Activated CD4-positive, alpha-beta T cell treated with anti-CD3 and anti-CD28 coated beads for 36 hours (primary cell): ENCODE measurements around the gene ECHS1. TPM values are rescaled to one million over a fixed set of nuclear protein-coding genes. Genes with fewer than 3 reads are reported as not detected.

Experiments used
- ATAC-seq: fragments of 200-7000 bp; cut with Tn5 transposase; one replicate; pipeline ENCODE4 v1.10.0; 2021; ENCODE audit warnings: mild to moderate bottlenecking, moderate library complexity
- CTCF ChIA-PET: fragments of 350-600 bp; sonication (Branson Sonifier 250); formaldehyde crosslinking; loops from one replicate; lab custom pipeline; 2021; ENCODE audit warnings: antibody characterized with exemption; lab: Charles Lee
- POLR2A ChIA-PET: fragments of 350-600 bp; sonication (Branson Sonifier 250); formaldehyde crosslinking; loops from one replicate; lab custom pipeline; 2021; ENCODE audit warnings: antibody characterized with exemption, inconsistent platforms; lab: Charles Lee
- DNase-seq: peaks from one replicate; pipeline ENCODE4 v3.0.0-alpha.2; 2020
- H3K27ac Mint-ChIP-seq: one replicate; pipeline ENCODE4 v1.8.0; 2021; ENCODE audit warnings: mixed read lengths
- H3K27me3 Mint-ChIP-seq: one replicate; pipeline ENCODE4 v1.8.0; 2021; ENCODE audit warnings: mixed read lengths
- H3K36me3 Mint-ChIP-seq: one replicate; pipeline ENCODE4 v1.8.0; 2021; ENCODE audit warnings: low read depth, mixed read lengths
- H3K4me1 Mint-ChIP-seq: one replicate; pipeline ENCODE4 v1.8.0; 2021; ENCODE audit warnings: mixed read lengths
- H3K4me3 Mint-ChIP-seq: one replicate; pipeline ENCODE4 v1.8.0; 2021; ENCODE audit warnings: mild to moderate bottlenecking, moderate library complexity, mixed read lengths
- H3K9me3 Mint-ChIP-seq: one replicate; pipeline ENCODE4 v1.8.0; 2021; ENCODE audit warnings: low read depth, mixed read lengths
- intact Hi-C, 2 experiments: fragments of 100-400 bp; cut with DNase I in 1 of 2; cut with micrococcal nuclease in 1 of 2; formaldehyde crosslinking; loops; one replicate each; pipeline versions ENCODE4 v1.14.2 to v1.15.1; 2022 to 2024; cut with DNase I, micrococcal nuclease
- total RNA-seq, 2 experiments: library from RNA; stranded (reverse); gene quantifications; one replicate each; pipeline ENCODE4 v1.2.3, GENCODE V29; 2021

Gene ECHS1
- total RNA-seq, 2 experiments from 2014 or later, result 42.0 to 56.7 TPM

DNA sequence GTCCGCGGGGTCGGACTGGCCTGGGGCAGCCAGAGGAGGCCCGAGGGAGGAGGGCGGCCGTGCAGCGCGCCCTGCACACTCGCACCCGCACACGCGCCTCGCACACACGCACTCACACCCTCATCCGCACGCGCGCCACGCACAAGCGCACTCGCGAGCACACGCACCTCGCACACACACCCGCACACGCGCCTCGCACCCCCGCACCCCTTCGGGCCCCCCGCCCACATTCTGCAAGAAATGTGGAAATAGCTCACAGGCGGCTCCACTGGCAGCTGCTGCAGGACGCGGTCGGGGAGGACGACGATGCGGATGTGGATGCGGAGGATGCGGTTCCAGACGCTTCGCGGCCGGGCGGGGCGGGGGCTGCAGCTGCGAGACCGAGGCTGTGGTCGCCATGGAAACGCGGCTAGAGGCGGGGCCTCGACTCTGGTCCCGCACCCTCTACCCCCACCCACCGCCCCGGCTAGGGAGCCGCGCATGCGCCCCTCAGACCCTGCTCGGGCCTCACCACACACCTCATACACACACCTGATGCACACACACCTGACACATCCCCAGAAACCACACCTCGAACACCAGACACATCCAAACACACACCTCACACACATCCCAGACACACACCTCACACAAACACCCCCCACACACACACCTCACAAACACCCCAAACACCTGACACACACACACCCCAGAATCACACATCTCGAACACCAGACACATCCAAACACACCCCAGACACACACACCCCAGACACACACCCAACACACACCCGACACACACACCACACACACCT lies 36.4 kb downstream of the ECHS1 start, which contains the start of gene CALY:
TSS of gene CALY (minus strand) at position 320 of the 793 bp plus-strand sequence. CDS start 7,907 bp downstream, outside the sequence.
- H3K4me1 Mint-ChIP-seq, result peaks cover 5% of the 10 kb centered on the region
- peaks cover 13% of the 10 kb centered on the region for H3K27me3 Mint-ChIP-seq
- ChIA-PET CTCF (no interaction called here), POLR2A (no interaction called here)
- no peaks in the 10 kb centered on the region for H3K36me3 Mint-ChIP-seq
- ATAC-seq (peak; percentile 63), DNase-seq (peak; percentile 84)
- H3K9me3 Mint-ChIP-seq, result no peaks in the 10 kb centered on the region
- intact Hi-C loops, result no loop called here
- peak within 1 kb of the TSS; percentile 32 for H3K4me3 Mint-ChIP-seq
- no peak within 1 kb of the TSS for H3K27ac Mint-ChIP-seq

DNA sequence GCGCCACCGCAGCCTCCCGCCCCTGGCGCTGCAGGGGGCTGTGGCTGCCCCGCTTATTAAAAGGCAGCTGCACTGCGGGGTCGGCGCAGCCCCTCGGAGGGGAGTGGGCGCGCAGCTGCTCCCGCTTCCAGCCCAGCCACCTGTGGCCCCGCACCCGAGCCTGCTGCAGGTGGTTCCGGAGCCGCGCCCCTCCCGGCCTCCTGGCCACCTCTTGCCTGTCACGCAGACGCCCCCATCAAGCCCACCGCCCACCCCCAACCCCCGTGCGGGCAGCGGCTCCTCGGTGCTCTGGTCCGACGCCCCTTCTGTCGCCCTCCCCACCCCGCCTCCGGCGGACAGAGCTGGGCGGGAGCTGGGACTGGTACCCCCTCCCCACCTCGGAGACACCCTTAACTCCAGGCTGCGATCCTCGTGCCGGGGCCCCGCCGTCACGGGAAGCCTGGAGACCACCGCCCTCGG lies 37.0 kb downstream of the ECHS1 start:
- H3K9me3 Mint-ChIP-seq, result no peaks in the 10 kb centered on the region
- peaks cover 5% of the 10 kb centered on the region for H3K4me1 Mint-ChIP-seq
- no peaks in the 10 kb centered on the region for H3K36me3 Mint-ChIP-seq
- intact Hi-C loops, result no loop called here
- no peak overlapping the region for H3K4me3 Mint-ChIP-seq
- ChIA-PET CTCF (no interaction called here), POLR2A (no interaction called here)
- H3K27ac Mint-ChIP-seq, result no peak overlapping the region
- peaks cover 13% of the 10 kb centered on the region for H3K27me3 Mint-ChIP-seq
- DNase-seq (no peak), ATAC-seq (no peak)

DNA sequence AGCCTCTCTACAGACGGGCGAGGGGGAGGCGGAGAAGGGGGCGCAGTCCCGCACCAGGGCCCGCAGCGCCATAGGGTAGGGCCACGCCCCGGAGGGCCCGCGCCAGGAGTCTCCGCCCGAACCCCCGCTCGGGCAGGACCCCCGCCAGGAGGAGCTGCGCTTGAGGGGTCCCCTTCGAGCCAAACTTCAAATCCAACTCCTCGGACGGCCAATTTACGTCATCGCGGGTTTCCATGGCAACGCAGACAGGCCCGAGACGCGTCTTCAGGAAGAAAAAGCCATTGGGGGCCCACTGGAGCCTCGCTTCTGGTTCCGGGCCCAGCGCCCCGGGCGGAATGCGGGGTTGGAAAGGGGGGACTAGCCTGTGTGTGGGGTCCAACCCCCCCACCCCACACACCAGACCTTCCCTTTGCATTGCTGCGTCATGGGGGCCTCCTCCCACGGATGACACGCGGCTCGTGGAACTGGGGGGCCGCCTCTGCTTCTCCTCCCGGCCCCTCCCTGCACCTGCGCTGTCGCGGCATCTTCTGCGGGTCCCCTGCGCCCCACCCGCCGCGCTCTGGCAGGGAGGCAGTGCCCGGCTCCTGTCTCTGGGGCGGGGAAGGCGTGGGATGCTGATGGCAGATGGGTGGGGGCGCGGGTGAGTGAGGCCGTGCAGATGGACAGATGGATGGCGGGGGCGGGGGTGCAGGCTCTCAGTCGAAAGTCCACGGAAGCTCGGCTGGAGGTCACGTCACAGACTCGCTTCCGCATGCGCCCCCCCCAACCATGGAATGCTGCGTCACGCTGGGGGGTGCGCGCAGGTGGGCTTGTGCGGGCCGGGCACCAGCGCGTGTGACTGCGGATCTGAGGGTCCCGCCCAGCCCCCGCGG lies 37.7 kb downstream of the ECHS1 start:
- ATAC-seq (peak; percentile 42), DNase-seq (peak; percentile 86)
- Mint-ChIP-seq H3K27ac (no peak overlapping the region), H3K9me3 (no peaks in the 10 kb centered on the region), H3K4me1 (peaks cover 5% of the 10 kb centered on the region), H3K27me3 (peaks cover 13% of the 10 kb centered on the region), H3K36me3 (no peaks in the 10 kb centered on the region), H3K4me3 (peak overlapping the region; percentile 32)
- ChIA-PET CTCF (interaction anchor here (0.5 kb wide), 1 partner anchor 58 kb away, joined by 4 read pairs; no protein-coding TSS in a partner anchor), POLR2A (no interaction called here)
- intact Hi-C loops, result loop anchor here in 1 of 2 experiments (1.0 kb wide), 1 partner anchor 22 kb away; no protein-coding TSS in a partner anchor

DNA sequence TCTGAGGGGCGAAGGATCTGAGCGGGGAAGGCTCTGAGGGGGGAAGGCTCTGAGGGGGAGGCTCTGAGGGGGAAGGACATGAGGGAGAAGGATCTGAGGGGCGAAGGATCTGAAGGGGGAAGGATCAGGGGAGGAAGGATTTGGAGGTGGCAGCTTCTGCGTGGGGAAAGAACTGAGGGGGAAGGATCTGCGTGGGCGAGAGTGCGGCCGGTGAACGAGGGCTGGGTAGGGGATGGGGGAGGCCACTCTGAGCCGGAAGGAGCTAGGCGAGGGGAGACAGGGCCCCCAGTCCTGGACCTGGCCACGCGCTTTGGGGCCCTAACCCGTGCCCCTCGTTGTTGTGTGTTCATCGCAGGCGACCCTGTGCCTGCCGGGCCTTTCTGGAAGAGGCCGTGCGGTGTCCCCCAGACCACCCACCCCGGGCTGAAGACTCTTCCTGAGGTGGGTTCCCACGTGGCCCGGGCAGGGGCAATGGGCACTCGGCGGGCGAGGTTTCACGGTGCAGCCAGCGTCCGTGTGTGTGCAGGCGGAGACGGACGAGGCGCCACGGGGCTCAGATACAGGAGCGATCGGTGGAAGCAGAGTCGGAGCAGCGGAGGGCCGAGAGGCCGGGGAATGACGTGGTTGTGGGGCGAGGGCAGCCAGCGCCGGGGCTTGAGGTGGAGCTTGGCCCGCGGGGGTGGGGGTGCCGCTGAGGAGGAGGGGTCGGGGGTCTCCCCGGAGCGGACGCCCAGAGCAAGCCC lies 38.5 kb downstream of the ECHS1 start:
- ChIA-PET POLR2A (no interaction called here), CTCF (interaction anchor here (0.5 kb wide), 1 partner anchor 59 kb away, joined by 4 read pairs; no protein-coding TSS in a partner anchor)
- Mint-ChIP-seq H3K36me3 (no peaks in the 10 kb centered on the region), H3K4me1 (peaks cover 5% of the 10 kb centered on the region), H3K27ac (no peak overlapping the region), H3K4me3 (peak overlapping the region; percentile 46), H3K9me3 (no peaks in the 10 kb centered on the region), H3K27me3 (peaks cover 13% of the 10 kb centered on the region)
- DNase-seq, result no peak
- peak; percentile 30 for ATAC-seq
- intact Hi-C loops, result loop anchor here in 1 of 2 experiments (1.0 kb wide), 1 partner anchor 23 kb away; no protein-coding TSS in a partner anchor

DNA sequence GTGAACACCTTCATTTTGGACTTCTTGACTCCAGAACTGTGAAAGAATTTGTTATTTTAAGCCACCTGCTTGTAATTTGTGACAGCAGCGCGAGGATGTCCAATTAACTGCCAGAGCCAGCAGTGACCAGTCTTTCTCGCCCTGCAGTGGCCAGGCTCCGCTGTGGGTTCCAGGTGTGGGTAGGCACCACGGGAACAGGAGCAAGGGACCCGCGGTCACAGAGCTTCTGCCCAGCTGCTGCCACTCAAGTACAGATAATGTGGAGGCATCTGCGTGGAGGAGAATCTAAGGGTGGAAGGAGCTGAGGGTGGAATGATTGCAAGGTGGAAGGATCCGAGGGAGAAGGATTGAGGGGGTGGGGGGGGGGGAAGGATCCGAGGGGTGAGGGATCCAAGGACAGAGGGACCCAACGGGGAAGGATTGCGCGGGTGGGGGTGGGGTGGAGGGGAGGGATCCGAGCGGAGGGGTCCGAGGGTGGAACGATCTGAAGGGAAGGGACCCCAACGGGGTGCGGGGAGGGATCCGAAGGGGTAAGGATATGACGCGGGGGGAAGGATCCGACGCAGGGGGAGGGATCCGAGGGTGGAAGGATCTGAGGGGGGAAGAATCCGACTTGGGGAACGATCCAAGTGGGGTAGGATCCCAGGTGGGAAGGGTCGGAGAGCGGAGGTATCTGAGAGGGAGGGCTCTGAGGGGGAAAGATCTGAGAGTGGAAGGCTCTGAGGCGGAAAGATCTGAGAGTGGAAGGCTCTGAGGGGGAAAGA lies 40.0 kb downstream of the ECHS1 start:
- H3K36me3 Mint-ChIP-seq, result no peaks in the 10 kb centered on the region
- H3K9me3 Mint-ChIP-seq, result no peaks in the 10 kb centered on the region
- no peak overlapping the region for H3K27ac Mint-ChIP-seq
- H3K27me3 Mint-ChIP-seq, result peaks cover 17% of the 10 kb centered on the region
- H3K4me1 Mint-ChIP-seq, result peaks cover 9% of the 10 kb centered on the region
- intact Hi-C loops, result no loop called here
- ATAC-seq (no peak), DNase-seq (no peak)
- H3K4me3 Mint-ChIP-seq, result no peak overlapping the region
- CTCF ChIA-PET, result no interaction called here
- POLR2A ChIA-PET, result no interaction called here

DNA sequence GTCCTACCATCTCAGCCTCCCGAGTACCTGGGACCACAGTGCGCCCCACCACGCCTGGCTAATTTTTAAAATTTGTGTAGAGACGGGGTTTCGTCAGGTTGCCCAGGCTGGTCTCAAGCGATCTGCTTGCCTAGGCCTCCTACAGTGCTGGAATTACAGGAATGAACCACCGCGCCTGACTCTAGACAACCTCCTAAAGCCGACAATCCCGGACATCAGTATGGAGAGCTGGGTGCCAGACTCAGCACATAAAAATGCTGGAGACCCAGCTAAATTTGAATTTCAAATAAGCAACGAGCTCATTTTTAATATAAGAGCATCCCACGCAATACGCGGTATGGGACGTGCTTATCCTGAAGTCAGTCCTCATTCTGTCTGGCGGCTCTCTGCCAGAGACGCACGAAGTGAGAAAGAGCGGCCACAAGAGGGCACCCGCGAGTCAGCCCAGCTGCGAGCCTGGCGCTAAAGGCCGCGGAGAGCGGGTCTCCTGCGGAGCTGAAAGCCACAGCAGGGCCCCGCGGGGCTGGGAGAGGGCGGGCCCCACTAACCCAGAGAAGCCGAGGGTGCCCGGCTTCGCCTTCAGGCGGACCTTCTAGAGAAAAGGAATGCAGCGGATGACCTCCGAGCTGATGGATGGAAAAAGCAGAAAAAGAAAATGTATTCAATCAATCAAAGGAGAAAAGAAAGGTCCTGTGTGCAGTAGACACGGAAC lies 43.5 kb downstream of the ECHS1 start:
- H3K27ac Mint-ChIP-seq, result no peak overlapping the region
- intact Hi-C loops, result loop anchor here (1.0 to 5.0 kb wide), 7 partner anchors 44 to 193 kb away; partner anchors contain the start of genes MTG1 (in 2 of the 2) and ECHS1 (in 1 of the 2)
- peak; percentile 94 for DNase-seq
- peaks cover 10% of the 10 kb centered on the region for H3K4me1 Mint-ChIP-seq
- H3K27me3 Mint-ChIP-seq, result peaks cover 31% of the 10 kb centered on the region
- peak overlapping the region; percentile 23 for H3K4me3 Mint-ChIP-seq
- H3K9me3 Mint-ChIP-seq, result no peaks in the 10 kb centered on the region
- CTCF ChIA-PET, result interaction anchor here (0.6 to 1.8 kb wide), 26 partner anchors 9 to 289 kb away, joined by 3 to 14 read pairs (median 4); partner anchors contain the start of gene PRAP1
- no peaks in the 10 kb centered on the region for H3K36me3 Mint-ChIP-seq
- ATAC-seq, result peak; percentile 96
- POLR2A ChIA-PET, result interaction anchor here (1.2 kb wide), 1 partner anchor 109 kb away, joined by 6 read pairs; no protein-coding TSS in a partner anchor

DNA sequence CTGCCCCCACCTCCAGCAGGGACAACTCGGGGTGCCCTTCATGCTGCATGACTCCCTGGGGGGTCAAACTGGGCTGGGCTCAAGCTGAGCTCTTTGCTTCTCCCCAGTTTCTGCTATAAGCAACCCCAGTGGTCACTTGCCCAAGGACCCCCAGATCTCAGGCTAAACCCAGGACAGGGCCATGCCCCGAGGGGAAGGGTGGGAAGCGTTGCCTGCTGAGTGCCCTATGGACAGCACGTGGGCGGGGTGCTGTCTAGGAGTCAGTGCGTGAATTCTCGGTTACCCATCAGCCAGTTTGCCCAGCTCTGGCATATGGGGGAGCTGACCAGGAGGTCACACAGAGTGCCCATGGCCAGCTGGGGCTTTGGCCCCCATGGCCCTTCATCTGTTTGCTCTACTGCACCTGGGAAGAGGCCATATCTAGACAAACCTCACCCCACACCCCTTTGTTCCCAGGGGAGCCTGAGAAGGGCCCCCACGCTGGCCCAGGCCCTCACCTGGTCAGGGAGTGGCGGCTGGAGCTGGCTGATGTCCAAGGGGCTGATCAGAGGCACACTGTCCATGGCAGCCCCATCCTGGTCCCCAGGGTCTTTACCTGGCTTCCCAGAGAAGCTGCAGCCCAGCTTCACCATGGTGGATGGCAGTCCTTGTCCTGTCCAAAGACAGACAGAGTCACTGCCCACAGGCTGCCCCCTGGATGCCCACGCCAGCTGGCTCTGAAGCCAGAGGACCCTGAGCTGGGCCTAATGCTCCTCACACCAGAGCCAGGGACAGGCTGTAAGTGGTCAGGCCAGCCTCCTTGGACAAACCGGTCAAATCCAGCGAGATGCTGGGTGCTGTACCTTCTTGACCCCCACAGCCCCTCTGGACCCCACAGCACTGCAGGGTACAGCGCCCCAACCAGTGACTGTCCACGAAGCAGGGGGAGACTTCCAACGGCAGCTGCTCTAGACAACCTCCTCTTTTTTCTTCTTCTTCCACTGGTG lies 44.5 kb downstream of the ECHS1 start:
- intact Hi-C loops, result loop anchor here (1.0 to 5.0 kb wide), 7 partner anchors 45 to 194 kb away; partner anchors contain the start of genes MTG1 (in 2 of the 2) and ECHS1 (in 1 of the 2)
- peaks cover 10% of the 10 kb centered on the region for H3K4me1 Mint-ChIP-seq
- ATAC-seq (no peak), DNase-seq (no peak)
- no peak overlapping the region for H3K4me3 Mint-ChIP-seq
- H3K36me3 Mint-ChIP-seq, result no peaks in the 10 kb centered on the region
- no peak overlapping the region for H3K27ac Mint-ChIP-seq
- peaks cover 29% of the 10 kb centered on the region for H3K27me3 Mint-ChIP-seq
- ChIA-PET CTCF (interaction anchor here (0.6 to 1.8 kb wide), 24 partner anchors 8 to 698 kb away, joined by 3 to 14 read pairs (median 4); partner anchors contain the start of gene PRAP1), POLR2A (interaction anchor here (1.2 kb wide), 1 partner anchor 110 kb away, joined by 6 read pairs; no protein-coding TSS in a partner anchor)
- no peaks in the 10 kb centered on the region for H3K9me3 Mint-ChIP-seq

DNA sequence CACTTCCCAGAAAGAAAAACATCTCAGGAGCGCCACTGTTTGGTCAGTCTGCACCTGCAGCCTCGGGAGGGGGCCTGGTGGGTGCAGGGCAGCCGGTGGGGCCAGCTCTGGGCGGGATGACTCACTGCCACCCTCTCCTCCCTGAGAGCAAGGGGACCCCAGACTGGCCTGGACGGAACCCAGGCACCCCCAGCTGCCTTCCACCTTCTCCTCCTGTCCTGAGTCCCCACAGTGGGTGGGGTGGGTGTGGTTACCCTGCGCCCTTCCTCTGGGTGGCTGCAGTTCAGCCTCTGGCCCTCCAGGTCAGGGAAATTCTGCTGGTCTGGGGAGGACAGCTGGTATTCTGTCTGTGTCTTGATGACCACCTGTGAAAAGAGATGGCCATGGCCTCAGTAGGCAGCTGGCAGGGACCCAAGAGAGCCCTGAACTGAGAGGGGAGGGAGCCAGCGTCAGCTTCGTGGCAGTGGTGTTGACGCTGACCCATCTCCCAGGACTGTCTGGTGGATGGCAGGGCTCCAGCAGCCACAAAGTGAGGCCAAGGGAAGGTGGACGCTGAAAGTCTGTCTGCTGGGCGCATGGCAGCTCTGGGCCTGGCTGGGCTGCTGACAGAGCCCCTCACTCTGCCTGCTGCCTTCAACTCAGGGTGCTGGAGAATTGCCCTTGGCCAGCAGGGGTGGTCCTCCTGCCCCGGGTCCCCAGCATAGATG lies 45.4 kb downstream of the ECHS1 start:
- Mint-ChIP-seq H3K4me1 (peaks cover 10% of the 10 kb centered on the region), H3K36me3 (no peaks in the 10 kb centered on the region), H3K4me3 (no peak overlapping the region), H3K27me3 (peaks cover 25% of the 10 kb centered on the region), H3K27ac (no peak overlapping the region), H3K9me3 (no peaks in the 10 kb centered on the region)
- ChIA-PET CTCF (interaction anchor here (0.6 to 1.0 kb wide), 2 partner anchors 62 to 697 kb away, joined by 3 to 4 read pairs; no protein-coding TSS in a partner anchor), POLR2A (no interaction called here)
- intact Hi-C loops, result loop anchor here (2.0 to 5.0 kb wide), 3 partner anchors 64 to 194 kb away; partner anchors contain the start of gene MTG1 (in 1 of the 2)
- DNase-seq, result no peak
- ATAC-seq, result no peak
